Body of pancreas (tissue), 4 donors: Measurements from ENCODE around the gene ZFYVE9. TPM values are rescaled to one million over a fixed set of nuclear protein-coding genes. Genes with fewer than 3 reads are reported as not detected.

Experiments used
- ATAC-seq: fragments of 150-250 bp; one replicate; pipeline ENCODE4 v1.9.1; 2016
- DNase-seq, 4 donors: peaks; one replicate each; pipeline ENCODE4 v3.0.0-alpha.2; 2019
- H3K27ac ChIP-seq, 4 donors: fragments of 200-600 bp; sonication (generic); 1 replicate in 3 of 4; 2 replicates in 1 of 4; pipeline versions ENCODE4 v1.5.1 to v1.6.1; 2016 to 2019; ENCODE audit warnings: mild to moderate bottlenecking in 1 of 4, mixed read lengths in 1 of 4, moderate library complexity in 1 of 4
- H3K27me3 ChIP-seq, 2 donors: fragments of 200-600 bp; sonication (generic); one replicate each; pipeline ENCODE4 v1.6.0; 2016; ENCODE audit warnings: mild to moderate bottlenecking in 1 of 2
- H3K36me3 ChIP-seq, 2 donors: fragments of 200-600 bp; sonication (generic); replicated peaks in 1 of 2; 2 replicates each; pipeline ENCODE4 v1.5.1; 2016; ENCODE audit warnings: low read depth in 2 of 2; ENCODE audit not compliant: insufficient read depth in 1 of 2
- H3K4me1 ChIP-seq: fragments of 200-600 bp; sonication (generic); one replicate; pipeline ENCODE4 v1.6.0; 2016
- H3K4me3 ChIP-seq, 2 donors: fragments of 200-600 bp; sonication (generic); 1 replicate in 1 of 2; 2 replicates in 1 of 2; pipeline ENCODE4 v1.5.1; 2016 to 2019
- H3K9me3 ChIP-seq, 3 donors: fragments of 200-600 bp; sonication (generic); 1 replicate in 2 of 3; 2 replicates in 1 of 3; pipeline ENCODE4 v1.5.1; 2016
- CTCF ChIP-seq, 7 experiments: fragments of 450-650 bp in 4 of 7; fragments of 200-600 bp in 3 of 7; sonication (generic) in 3 of 7; IDR thresholded peaks; one replicate each; pipeline ENCODE4 v1.5.1; 2016 to 2019; ENCODE audit warnings: antibody characterized with exemption in 7 of 7
- POLR2A ChIP-seq, 3 donors: fragments of 450-650 bp; IDR thresholded peaks; one replicate each; pipeline ENCODE4 v1.6.1; 2016; ENCODE audit warnings: antibody characterized with exemption in 3 of 3, mild to moderate bottlenecking in 2 of 3
- WGBS, 2 donors: methylation state at CpG; one replicate each; pipeline ENCODE4 v1.1.5; 2017; 5-methylcytosine and 5-hydroxymethylcytosine counted together
- intact Hi-C: fragments of 100-400 bp; cut with DNase I; formaldehyde crosslinking; loops from one replicate; pipeline ENCODE4 v1.15.1; 2023
- total RNA-seq, 2 donors: library from RNA; depleted of rRNA; stranded (reverse); fragments of >200 nt; gene quantifications; one replicate each; pipeline ENCODE4 v1.1.0, GENCODE V29; 2016

Gene ZFYVE9
- total RNA-seq, 2 donors from 2014 or later: 21.5 to 23.4 TPM

GRCh38 chr1:52346653-52347052 is 204.8 kb downstream of the ZFYVE9 start:
- no peaks in the 10 kb centered on the region for H3K4me1 ChIP-seq
- TF ChIP-seq POLR2A (IDR thresholded peaks at IDR 0.05): no peak
- no peak for TF ChIP-seq CTCF (IDR thresholded peaks at IDR 0.05)
- H3K27me3 ChIP-seq: no peaks in the 10 kb centered on the region
- intact Hi-C loops: no loop called here
- WGBS, 2 donors: 83 to 88% methylated on average over 4 of the region's 4 CpGs
- H3K9me3 ChIP-seq: no peaks in the 10 kb centered on the region
- no peaks in the 10 kb centered on the region for H3K36me3 ChIP-seq
- H3K4me3 ChIP-seq: no peak overlapping the region
- no peak overlapping the region for H3K27ac ChIP-seq
- DNase-seq (no peak), ATAC-seq (no peak)

- 66 to 77% methylated on average over 8 of the region's 8 CpGs for WGBS, 2 donors
- no peak for ATAC-seq
- peaks cover 0 to 10% of the 10 kb centered on the region in 2 donors for H3K36me3 ChIP-seq
- DNase-seq: peak in 1 of 4 donors; percentile 23
- intact Hi-C loops: no loop called here
- no peak overlapping the region for H3K4me3 ChIP-seq
- no peak overlapping the region for H3K27ac ChIP-seq
- no peaks in the 10 kb centered on the region for H3K9me3 ChIP-seq
- no peaks in the 10 kb centered on the region for H3K27me3 ChIP-seq
- H3K4me1 ChIP-seq: no peaks in the 10 kb centered on the region
- TF ChIP-seq POLR2A (IDR thresholded peaks at IDR 0.05) (no peak), CTCF (IDR thresholded peaks at IDR 0.05) (no peak)
Measured at GRCh38 chr1:52348704-52349300, 206.9 kb downstream of the ZFYVE9 start.

GRCh38 chr1:52352690-52353089 is 210.8 kb downstream of the ZFYVE9 start:
- ATAC-seq: no peak
- 73 to 94% methylated on average over 4 to 7 of the region's 7 CpGs for WGBS, 2 donors
- no peak for DNase-seq
- Histone ChIP-seq H3K9me3 (no peaks in the 10 kb centered on the region), H3K36me3 (peaks cover 7 to 36% of the 10 kb centered on the region in 2 donors), H3K27me3 (no peaks in the 10 kb centered on the region), H3K4me3 (no peak overlapping the region), H3K27ac (no peak overlapping the region), H3K4me1 (no peaks in the 10 kb centered on the region)
- intact Hi-C loops: no loop called here
- TF ChIP-seq POLR2A (IDR thresholded peaks at IDR 0.05) (no peak), CTCF (IDR thresholded peaks at IDR 0.05) (no peak)

- Histone ChIP-seq H3K9me3 (no peaks in the 10 kb centered on the region), H3K36me3 (peaks cover 19 to 54% of the 10 kb centered on the region in 2 donors), H3K27ac (no peak overlapping the region), H3K4me3 (no peak overlapping the region), H3K27me3 (no peaks in the 10 kb centered on the region), H3K4me1 (no peaks in the 10 kb centered on the region)
- 93 to 94% methylated on average over 7 to 8 of the region's 8 CpGs for WGBS, 2 donors
- DNase-seq (no peak), ATAC-seq (no peak)
- no peak for TF ChIP-seq CTCF (IDR thresholded peaks at IDR 0.05)
- no peak for TF ChIP-seq POLR2A (IDR thresholded peaks at IDR 0.05)
- intact Hi-C loops: no loop called here
Measured at GRCh38 chr1:52355436-52355835, 213.5 kb downstream of the ZFYVE9 start.

GRCh38 chr1:52355847-52356505 is 214.1 kb downstream of the ZFYVE9 start:
- ATAC-seq: no peak
- H3K9me3 ChIP-seq: no peaks in the 10 kb centered on the region
- no peak for DNase-seq
- intact Hi-C loops: no loop called here
- TF ChIP-seq POLR2A (IDR thresholded peaks at IDR 0.05) (no peak), CTCF (IDR thresholded peaks at IDR 0.05) (no peak)
- peaks cover 24 to 58% of the 10 kb centered on the region in 2 donors for H3K36me3 ChIP-seq
- no peaks in the 10 kb centered on the region for H3K4me1 ChIP-seq
- no peaks in the 10 kb centered on the region for H3K27me3 ChIP-seq
- no peak overlapping the region for H3K27ac ChIP-seq
- no peak overlapping the region for H3K4me3 ChIP-seq
- 90 to 91% methylated on average over 7 to 11 of the region's 11 CpGs for WGBS, 2 donors
